PC-3 (cell line): ENCODE measurements around the gene KLHL2. TPM values are rescaled to one million over a fixed set of nuclear protein-coding genes. Genes with fewer than 3 reads are reported as not detected.

ENCODE experiments used
- ATAC-seq: fragments of 200-7000 bp; cut with Tn5 transposase; 2 replicates; pipeline ENCODE4 v1.9.1; 2020; ENCODE audit warnings: mild to moderate bottlenecking, moderate library complexity
- BruUV-seq: library from RNA; stranded (reverse); fragments of 400-500 nt; replicated peaks from 2 replicates; lab custom pipeline; 2021; lab: Mats Ljungman, UMichigan
- CTCF ChIA-PET: fragments of 300-600 bp; sonication (Branson Sonifier 250); formaldehyde crosslinking; loops from one replicate; lab custom pipeline; 2022; ENCODE audit warnings: antibody characterized with exemption; lab: Charles Lee
- POLR2A ChIA-PET: fragments of 300-600 bp; sonication (Branson Sonifier 250); formaldehyde crosslinking; loops from one replicate; lab custom pipeline; 2022; ENCODE audit warnings: antibody characterized with exemption; ENCODE audit not compliant: unreplicated experiment; lab: Charles Lee
- DNase-seq: peaks from one replicate; pipeline ENCODE4 v3.0.0-alpha.2; 2015
- H2AFZ ChIP-seq: fragments of 300-600 bp; sonication (generic); 2 replicates; pipeline ENCODE4 v1.6.0; 2016; ENCODE audit warnings: antibody characterized with exemption, low read length
- H3F3A ChIP-seq: fragments of 300-600 bp; sonication (generic); one replicate; pipeline ENCODE4 v1.6.0; 2017; ENCODE audit warnings: antibody characterized with exemption, low read length, control low read depth, mild to moderate bottlenecking; ENCODE audit not compliant: unreplicated experiment
- H3K27ac ChIP-seq: fragments of 300-600 bp; sonication (generic); 2 replicates; pipeline ENCODE4 v1.5.1; 2016; ENCODE audit warnings: mild to moderate bottlenecking, low read length
- H3K27me3 ChIP-seq: fragments of 300-600 bp; sonication (generic); 2 replicates; pipeline ENCODE4 v1.6.1; 2016; ENCODE audit warnings: low read length, mixed read lengths
- H3K36me3 ChIP-seq: fragments of 300-600 bp; sonication (generic); 2 replicates; pipeline ENCODE4 v1.6.1; 2016; ENCODE audit warnings: low read depth, mixed run types, low read length, mixed read lengths
- H3K4me1 ChIP-seq: fragments of 300-600 bp; sonication (generic); 2 replicates; pipeline ENCODE4 v1.5.1; 2016; ENCODE audit warnings: low read length; ENCODE audit not compliant: insufficient read depth
- H3K4me2 ChIP-seq: fragments of 300-600 bp; sonication (generic); 2 replicates; pipeline ENCODE4 v1.6.0; 2016; ENCODE audit warnings: low read length
- H3K4me3 ChIP-seq: fragments of 300-600 bp; sonication (generic); 2 replicates; pipeline ENCODE4 v1.5.1; 2016; ENCODE audit warnings: mild to moderate bottlenecking, low read length, mixed read lengths
- H3K79me2 ChIP-seq: fragments of 300-600 bp; sonication (generic); 2 replicates; pipeline ENCODE4 v1.6.1; 2017; ENCODE audit warnings: low read length, mixed read lengths
- H3K9ac ChIP-seq: fragments of 300-600 bp; sonication (generic); 2 replicates; pipeline ENCODE4 v1.6.0; 2016; ENCODE audit warnings: mild to moderate bottlenecking, low read length
- H3K9me2 ChIP-seq: fragments of 300-600 bp; sonication (generic); replicated peaks from 2 replicates; pipeline ENCODE4 v1.6.1; 2016; ENCODE audit warnings: mixed run types, low read length, mixed read lengths
- H3K9me3 ChIP-seq: fragments of 300-600 bp; sonication (generic); 2 replicates; pipeline ENCODE4 v1.6.1; 2016; ENCODE audit warnings: low read length, mixed read lengths
- H4K20me1 ChIP-seq: fragments of 300-600 bp; sonication (generic); 2 replicates; pipeline ENCODE4 v1.6.1; 2016; ENCODE audit warnings: low read length, mixed read lengths
- CTCF ChIP-seq: fragments of 300-600 bp; sonication (generic); conservative IDR thresholded peaks from 2 replicates; pipeline ENCODE4 v1.5.1; 2017; ENCODE audit warnings: antibody characterized with exemption, low read depth, mild to moderate bottlenecking, low read length
- EZH2 ChIP-seq: fragments of 300-600 bp; sonication (generic); IDR thresholded peaks from one replicate; pipeline ENCODE4 v1.6.1; 2017; ENCODE audit warnings: antibody characterized with exemption, mild to moderate bottlenecking, low read length; ENCODE audit not compliant: unreplicated experiment
- EZH2phosphoT487 ChIP-seq: fragments of 300-600 bp; sonication (generic); IDR thresholded peaks from 2 replicates; pipeline ENCODE4 v1.6.1; 2018; ENCODE audit warnings: mild to moderate bottlenecking, antibody characterized with exemption, low read length, borderline replicate concordance
- intact Hi-C: fragments of 100-400 bp; cut with micrococcal nuclease; formaldehyde crosslinking; loops from 2 replicates; pipeline ENCODE4 v1.9.0; 2023
- total RNA-seq: library from RNA; depleted of rRNA; stranded (reverse); fragments of >200 nt; gene quantifications from 2 replicates; pipeline ENCODE4 v1.2.3, GENCODE V29; 2014

Gene KLHL2
- total RNA-seq, 1 experiment from 2014 or later, result 10.0 TPM

GRCh38 chr4:165194368-165194767, 13.0 kb upstream of the KLHL2 start:
- CTCF ChIA-PET, result no interaction called here
- POLR2A ChIA-PET, result no interaction called here

DNA sequence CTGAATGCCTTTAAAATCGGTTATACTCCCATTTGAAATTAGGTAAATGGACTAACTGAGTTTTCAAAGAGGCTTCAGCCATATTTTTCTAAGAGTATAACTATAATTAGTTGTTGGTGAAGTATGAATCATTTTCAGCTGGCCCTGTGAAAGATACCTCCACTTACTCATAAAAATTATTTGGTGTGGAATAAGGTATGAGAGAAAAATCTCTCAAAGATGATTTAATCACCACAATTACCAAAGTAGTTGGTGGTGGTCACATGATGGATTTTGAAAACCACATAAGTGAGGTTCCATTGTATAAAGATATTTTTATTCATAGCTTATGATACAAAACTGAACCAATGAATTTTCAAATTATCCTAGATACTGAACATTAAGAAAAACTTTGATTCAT, 9.0 kb upstream of the KLHL2 start:
- no peak overlapping the region for H3K4me3 ChIP-seq

More at GRCh38 chr4:165194368-165194767, 13.0 kb upstream of the KLHL2 start:
- H3K9ac ChIP-seq, result no peak overlapping the region
- no peaks in the 10 kb centered on the region for H3F3A ChIP-seq
- H2AFZ ChIP-seq, result no peak overlapping the region
- no peaks in the 10 kb centered on the region for H3K9me3 ChIP-seq
- no peaks in the 10 kb centered on the region for H3K36me3 ChIP-seq
- no TSS peak for BruUV-seq
- H3K79me2 ChIP-seq, result no peaks in the 10 kb centered on the region
- H3K4me1 ChIP-seq, result peaks cover 17% of the 10 kb centered on the region
- no peaks in the 10 kb centered on the region for H4K20me1 ChIP-seq
- TF ChIP-seq EZH2 (no peak), EZH2phosphoT487 (no peak), CTCF (no peak)
- no peak for ATAC-seq
- no peak overlapping the region for H3K27ac ChIP-seq
- H3K9me2 ChIP-seq, result no peaks in the 10 kb centered on the region
- H3K4me2 ChIP-seq, result no peak overlapping the region
- no peaks in the 10 kb centered on the region for H3K27me3 ChIP-seq
- no peak overlapping the region for H3K4me3 ChIP-seq
- DNase-seq, result no peak
- intact Hi-C loops, result no loop called here

More for the DNA sequence above, 9.0 kb upstream of the KLHL2 start:
- Histone ChIP-seq H3K79me2 (no peaks in the 10 kb centered on the region), H3K9me3 (no peaks in the 10 kb centered on the region), H3K9me2 (no peaks in the 10 kb centered on the region), H3K27ac (peak overlapping the region; percentile 90), H3K27me3 (no peaks in the 10 kb centered on the region), H3K4me2 (peak overlapping the region; percentile 75), H3K36me3 (no peaks in the 10 kb centered on the region), H4K20me1 (no peaks in the 10 kb centered on the region), H3F3A (peaks cover 3% of the 10 kb centered on the region), H2AFZ (no peak overlapping the region), H3K9ac (no peak overlapping the region), H3K4me1 (peaks cover 23% of the 10 kb centered on the region)
- CTCF ChIA-PET, result no interaction called here
- DNase-seq, result no peak
- TF ChIP-seq CTCF (no peak), EZH2 (no peak), EZH2phosphoT487 (no peak)
- no TSS peak for BruUV-seq
- POLR2A ChIA-PET, result no interaction called here
- no peak for ATAC-seq
- intact Hi-C loops, result no loop called here
